ENCODE measurements around the gene SCUBE1.

SCUBE1 gene

GRCh38 chr22:43325176-43325575 lies 18.0 kb downstream of the SCUBE1 start:
- no peak for DNase-seq

- DNase-seq = no peak
Measured at GRCh38 chr22:43320943-43321900, 21.9 kb downstream of the SCUBE1 start.

- DNase-seq = no peak
Measured at GRCh38 chr22:43319661-43320486, 23.3 kb downstream of the SCUBE1 start.

GRCh38 chr22:43317239-43317638 lies 25.9 kb downstream of the SCUBE1 start:
- no peak for DNase-seq

GRCh38 chr22:43315687-43316217 lies 27.4 kb downstream of the SCUBE1 start:
- DNase-seq = no peak

- no peak for DNase-seq
Measured at GRCh38 chr22:43314611-43315010, 28.6 kb downstream of the SCUBE1 start.

GRCh38 chr22:43313890-43314474 lies 29.2 kb downstream of the SCUBE1 start:
- DNase-seq = no peak

- DNase-seq = no peak
Measured at GRCh38 chr22:43313244-43313889, 29.8 kb downstream of the SCUBE1 start.

GRCh38 chr22:43312608-43313007 lies 30.6 kb downstream of the SCUBE1 start:
- DNase-seq = no peak

- DNase-seq = no peak
Measured at GRCh38 chr22:43310798-43311197, 32.4 kb downstream of the SCUBE1 start.

- DNase-seq = no peak
Measured at GRCh38 chr22:43310311-43310710, 32.9 kb downstream of the SCUBE1 start.

GRCh38 chr22:43308836-43309235 lies 34.3 kb downstream of the SCUBE1 start:
- peak; percentile 69 for DNase-seq

- peak; percentile 87 for DNase-seq
Measured at GRCh38 chr22:43308060-43308830, 34.9 kb downstream of the SCUBE1 start.

GRCh38 chr22:43305806-43306205 lies 37.4 kb downstream of the SCUBE1 start:
- DNase-seq = no peak

- no peak for DNase-seq
Measured at GRCh38 chr22:43304831-43305590, 38.2 kb downstream of the SCUBE1 start.

- DNase-seq = no peak
Measured at GRCh38 chr22:43303751-43304150, 39.4 kb downstream of the SCUBE1 start.

GRCh38 chr22:43303166-43303565 lies 40.0 kb downstream of the SCUBE1 start:
- no peak for DNase-seq

GRCh38 chr22:43302531-43303041 lies 40.6 kb downstream of the SCUBE1 start:
- no peak for DNase-seq

GRCh38 chr22:43301866-43302265 lies 41.3 kb downstream of the SCUBE1 start:
- no peak for DNase-seq

GRCh38 chr22:43300891-43301676 lies 42.1 kb downstream of the SCUBE1 start:
- DNase-seq = no peak

Measured in NCI-H2171 (cell line).